ENCODE measurements around the gene IL22RA1. TPM values are rescaled to one million over a fixed set of nuclear protein-coding genes. Genes with fewer than 3 reads are reported as not detected.

The IL22RA1 gene
- total and polyA plus RNA-seq, 5 donors from 2014 or later: not detected

DNA sequence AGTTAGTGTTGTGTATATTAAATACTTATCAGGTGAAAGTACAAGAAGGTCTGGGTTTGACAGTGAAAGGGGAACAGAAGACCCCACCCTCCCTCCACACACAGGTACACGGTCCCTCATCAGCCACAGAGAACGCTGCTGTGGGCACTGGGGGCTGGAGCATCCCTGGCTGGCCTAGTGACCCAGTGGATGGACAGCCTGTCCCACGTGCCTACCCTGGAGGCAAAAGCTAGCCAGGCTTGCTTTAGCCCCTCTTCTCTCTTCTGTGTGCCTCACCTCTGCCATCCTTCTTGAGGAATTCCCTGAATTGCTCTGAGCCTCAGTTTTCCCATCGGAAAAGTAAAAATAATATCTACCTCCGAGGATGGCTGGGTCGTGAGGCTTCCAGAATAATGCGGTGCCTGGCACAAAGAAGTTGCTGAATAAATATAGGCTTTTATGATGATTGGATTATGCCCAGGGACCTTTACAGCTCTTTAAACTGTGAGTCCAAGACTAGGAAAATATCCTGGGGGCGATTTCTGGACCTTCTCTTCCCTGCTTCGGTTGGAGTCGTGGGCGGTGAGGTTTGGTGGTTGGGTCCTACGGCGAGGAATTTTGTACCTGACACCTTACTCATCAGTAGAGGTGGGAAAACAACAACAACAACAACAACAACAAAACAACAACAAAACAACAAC is 43.2 kb upstream of the IL22RA1 start:
- Mint-ChIP-seq H3K27me3 (no peaks in the 10 kb centered on the region), H3K9me3 (peaks cover 0 to 2% (median 0%) of the 10 kb centered on the region in 7 donors), H3K4me1 (peaks cover 14 to 41% (median 24%) of the 10 kb centered on the region in 4 donors), H3K27ac (peak overlapping the region in 2 of 3 donors; percentile 77 to 83), H3K4me3 (peak overlapping the region; percentile 84 to 94 (median 87)), H3K36me3 (peaks cover 3% of the 10 kb centered on the region)
- no peaks in the 10 kb centered on the region for H3K36me3 ChIP-seq (ENCODE audit: control insufficient read depth, insufficient read depth, low read length)
- DNase-seq (no peak), ATAC-seq (ENCODE audit: low read depth in 2 of 2) (no peak)
- H3K27ac ChIP-seq (ENCODE audit: insufficient read depth, low read length, poor library complexity, severe bottlenecking): no peak overlapping the region
- H3K27me3 ChIP-seq (ENCODE audit: control insufficient read depth, insufficient read depth, low read length): no peaks in the 10 kb centered on the region
- peaks cover 24% of the 10 kb centered on the region for H3K4me1 ChIP-seq (ENCODE audit: control insufficient read depth, insufficient read depth, low read length, poor library complexity, severe bottlenecking)
- H3K9me3 ChIP-seq (ENCODE audit: control insufficient read depth in 2 of 2, low read length in 2 of 2): no peaks in the 10 kb centered on the region
- H3K4me3 ChIP-seq (ENCODE audit: low read depth, low read length): peak overlapping the region; percentile 62

- Histone ChIP-seq H3K4me3 (ENCODE audit: low read depth, low read length) (no peak overlapping the region), H3K27me3 (ENCODE audit: control insufficient read depth, insufficient read depth, low read length) (no peaks in the 10 kb centered on the region), H3K36me3 (ENCODE audit: control insufficient read depth, insufficient read depth, low read length) (no peaks in the 10 kb centered on the region), H3K9me3 (ENCODE audit: control insufficient read depth in 2 of 2, low read length in 2 of 2) (no peaks in the 10 kb centered on the region), H3K4me1 (ENCODE audit: control insufficient read depth, insufficient read depth, low read length, poor library complexity, severe bottlenecking) (peaks cover 21% of the 10 kb centered on the region), H3K27ac (ENCODE audit: insufficient read depth, low read length, poor library complexity, severe bottlenecking) (no peak overlapping the region)
- H3K4me1 Mint-ChIP-seq: peaks cover 12 to 34% (median 18%) of the 10 kb centered on the region in 4 donors
- H3K4me3 Mint-ChIP-seq: peak overlapping the region in 1 of 4 donors; percentile 85
- H3K27me3 Mint-ChIP-seq: no peaks in the 10 kb centered on the region
- H3K27ac Mint-ChIP-seq: no peak overlapping the region
- ATAC-seq (ENCODE audit: low read depth in 2 of 2) (no peak), DNase-seq (no peak)
- peaks cover 0 to 2% (median 0%) of the 10 kb centered on the region in 7 donors for H3K9me3 Mint-ChIP-seq
- peaks cover 3% of the 10 kb centered on the region for H3K36me3 Mint-ChIP-seq
These were observed 42.1 kb upstream of the IL22RA1 start for GRCh38 chr1:24185076-24185475.

- Histone ChIP-seq H3K36me3 (ENCODE audit: control insufficient read depth, insufficient read depth, low read length) (no peaks in the 10 kb centered on the region), H3K4me3 (ENCODE audit: low read depth, low read length) (no peak overlapping the region), H3K9me3 (ENCODE audit: control insufficient read depth in 2 of 2, low read length in 2 of 2) (no peaks in the 10 kb centered on the region), H3K27ac (ENCODE audit: insufficient read depth, low read length, poor library complexity, severe bottlenecking) (no peak overlapping the region), H3K4me1 (ENCODE audit: control insufficient read depth, insufficient read depth, low read length, poor library complexity, severe bottlenecking) (peaks cover 8% of the 10 kb centered on the region), H3K27me3 (ENCODE audit: control insufficient read depth, insufficient read depth, low read length) (no peaks in the 10 kb centered on the region)
- DNase-seq (no peak), ATAC-seq (ENCODE audit: low read depth in 2 of 2) (no peak)
- Mint-ChIP-seq H3K27ac (no peak overlapping the region), H3K36me3 (peaks cover 5% of the 10 kb centered on the region), H3K9me3 (peaks cover 0 to 2% (median 0%) of the 10 kb centered on the region in 7 donors), H3K27me3 (no peaks in the 10 kb centered on the region), H3K4me3 (no peak overlapping the region), H3K4me1 (peaks cover 5 to 13% (median 7%) of the 10 kb centered on the region in 4 donors)
These were observed 39.1 kb upstream of the IL22RA1 start for GRCh38 chr1:24182061-24182460.

- Histone ChIP-seq H3K36me3 (ENCODE audit: control insufficient read depth, insufficient read depth, low read length) (no peaks in the 10 kb centered on the region), H3K9me3 (ENCODE audit: control insufficient read depth in 2 of 2, low read length in 2 of 2) (no peaks in the 10 kb centered on the region), H3K27ac (ENCODE audit: insufficient read depth, low read length, poor library complexity, severe bottlenecking) (no peak overlapping the region), H3K4me1 (ENCODE audit: control insufficient read depth, insufficient read depth, low read length, poor library complexity, severe bottlenecking) (peaks cover 4% of the 10 kb centered on the region), H3K4me3 (ENCODE audit: low read depth, low read length) (no peak overlapping the region), H3K27me3 (ENCODE audit: control insufficient read depth, insufficient read depth, low read length) (no peaks in the 10 kb centered on the region)
- Mint-ChIP-seq H3K27me3 (no peaks in the 10 kb centered on the region), H3K4me3 (no peak overlapping the region), H3K4me1 (peaks cover 5 to 13% (median 7%) of the 10 kb centered on the region in 4 donors), H3K9me3 (peaks cover 0 to 2% (median 0%) of the 10 kb centered on the region in 7 donors), H3K27ac (peak overlapping the region in 1 of 3 donors; percentile 21), H3K36me3 (peaks cover 6% of the 10 kb centered on the region)
- ATAC-seq (ENCODE audit: low read depth in 2 of 2) (no peak), DNase-seq (no peak)
These were observed 38.7 kb upstream of the IL22RA1 start for GRCh38 chr1:24181619-24182018.

DNA sequence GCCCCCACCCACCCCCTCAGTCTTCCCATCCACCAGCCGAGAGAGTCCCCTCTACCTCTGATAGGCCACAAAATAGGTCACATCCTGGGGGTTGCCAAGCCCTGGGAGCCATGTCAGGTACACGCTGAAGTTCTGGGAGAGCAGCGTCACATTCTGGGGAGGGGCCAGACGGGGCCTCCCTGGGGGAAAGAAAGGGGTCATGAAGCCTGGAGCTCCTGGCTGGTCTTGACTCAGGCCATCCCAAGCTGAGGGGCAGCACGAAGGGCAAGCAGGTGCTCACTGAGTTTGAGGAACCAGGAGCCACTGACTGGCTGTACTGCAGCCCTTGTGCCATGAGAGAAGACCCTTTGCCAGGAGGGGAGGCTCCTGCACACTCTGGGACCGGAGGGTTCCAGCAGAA is 37.7 kb upstream of the IL22RA1 start:
- Mint-ChIP-seq H3K9me3 (peaks cover 0 to 2% (median 0%) of the 10 kb centered on the region in 7 donors), H3K36me3 (peaks cover 6% of the 10 kb centered on the region), H3K27me3 (no peaks in the 10 kb centered on the region), H3K4me3 (no peak overlapping the region), H3K4me1 (peaks cover 0 to 5% (median 4%) of the 10 kb centered on the region in 4 donors), H3K27ac (no peak overlapping the region)
- no peaks in the 10 kb centered on the region for H3K9me3 ChIP-seq (ENCODE audit: control insufficient read depth in 2 of 2, low read length in 2 of 2)
- no peaks in the 10 kb centered on the region for H3K36me3 ChIP-seq (ENCODE audit: control insufficient read depth, insufficient read depth, low read length)
- no peaks in the 10 kb centered on the region for H3K4me1 ChIP-seq (ENCODE audit: control insufficient read depth, insufficient read depth, low read length, poor library complexity, severe bottlenecking)
- H3K4me3 ChIP-seq (ENCODE audit: low read depth, low read length): no peak overlapping the region
- H3K27ac ChIP-seq (ENCODE audit: insufficient read depth, low read length, poor library complexity, severe bottlenecking): no peak overlapping the region
- no peak for ATAC-seq (ENCODE audit: low read depth in 2 of 2)
- no peak for DNase-seq
- H3K27me3 ChIP-seq (ENCODE audit: control insufficient read depth, insufficient read depth, low read length): no peaks in the 10 kb centered on the region

DNA sequence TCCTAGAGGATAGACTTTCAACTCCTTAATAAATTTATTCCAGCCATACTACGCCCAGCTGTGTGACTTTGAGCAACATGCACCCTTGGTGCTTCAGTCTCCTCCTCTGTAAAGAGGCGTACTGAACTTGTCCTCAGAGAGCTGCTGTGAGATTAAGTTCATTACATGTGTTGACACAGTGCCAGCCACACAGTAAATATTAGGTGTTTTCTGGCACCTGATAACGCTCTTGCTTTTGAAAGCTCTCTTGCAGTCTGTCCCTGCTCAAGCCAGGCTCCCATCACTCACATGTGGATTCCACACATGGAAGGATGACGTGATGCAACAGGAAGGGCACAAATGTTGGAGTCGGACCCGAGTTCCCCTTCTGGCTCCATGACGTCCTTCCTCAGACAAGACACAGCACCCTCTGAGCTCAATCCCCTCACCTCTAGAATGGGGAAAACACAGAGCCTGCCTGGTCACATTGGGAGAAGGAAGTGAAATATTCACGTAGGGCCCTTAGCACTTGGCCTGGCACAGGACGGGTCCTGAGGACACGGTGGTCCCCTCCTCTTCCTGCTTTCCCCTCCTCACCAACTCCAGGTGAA is 36.4 kb upstream of the IL22RA1 start:
- no peak overlapping the region for H3K4me3 Mint-ChIP-seq
- no peaks in the 10 kb centered on the region for H3K36me3 ChIP-seq (ENCODE audit: control insufficient read depth, insufficient read depth, low read length)
- no peak overlapping the region for H3K4me3 ChIP-seq (ENCODE audit: low read depth, low read length)
- H3K27me3 Mint-ChIP-seq: no peaks in the 10 kb centered on the region
- H3K4me1 ChIP-seq (ENCODE audit: control insufficient read depth, insufficient read depth, low read length, poor library complexity, severe bottlenecking): no peaks in the 10 kb centered on the region
- H3K27me3 ChIP-seq (ENCODE audit: control insufficient read depth, insufficient read depth, low read length): no peaks in the 10 kb centered on the region
- H3K4me1 Mint-ChIP-seq: peaks cover 0 to 4% (median 3%) of the 10 kb centered on the region in 4 donors
- no peak overlapping the region for H3K27ac ChIP-seq (ENCODE audit: insufficient read depth, low read length, poor library complexity, severe bottlenecking)
- no peak for ATAC-seq (ENCODE audit: low read depth in 2 of 2)
- H3K36me3 Mint-ChIP-seq: peaks cover 10% of the 10 kb centered on the region
- H3K9me3 Mint-ChIP-seq: peaks cover 0 to 2% (median 0%) of the 10 kb centered on the region in 7 donors
- no peak overlapping the region for H3K27ac Mint-ChIP-seq
- no peaks in the 10 kb centered on the region for H3K9me3 ChIP-seq (ENCODE audit: control insufficient read depth in 2 of 2, low read length in 2 of 2)
- no peak for DNase-seq

DNA sequence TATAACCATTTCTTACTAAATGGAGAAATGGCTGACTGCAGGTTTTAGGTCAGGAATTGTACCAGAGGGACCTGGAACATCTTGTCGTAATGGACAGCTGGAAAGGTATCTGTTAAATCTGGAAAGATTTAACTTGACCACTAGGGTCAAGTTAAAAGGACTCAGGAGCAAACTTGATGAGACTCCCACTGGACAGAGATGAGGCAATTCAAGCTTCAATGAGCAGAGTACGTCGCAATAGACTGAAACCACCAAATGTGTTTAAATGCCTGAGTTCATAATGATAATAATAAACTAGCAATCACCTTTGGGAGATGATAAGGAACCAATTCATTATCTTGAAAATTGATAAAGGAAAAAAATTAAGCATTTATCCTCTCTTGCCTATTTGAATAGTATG is 35.5 kb upstream of the IL22RA1 start:
- ATAC-seq (ENCODE audit: low read depth in 2 of 2): no peak
- no peak overlapping the region for H3K27ac Mint-ChIP-seq

More for the DNA sequence above, 35.5 kb upstream of the IL22RA1 start:
- Histone ChIP-seq H3K4me1 (ENCODE audit: control insufficient read depth, insufficient read depth, low read length, poor library complexity, severe bottlenecking) (no peaks in the 10 kb centered on the region), H3K27ac (ENCODE audit: insufficient read depth, low read length, poor library complexity, severe bottlenecking) (no peak overlapping the region), H3K36me3 (ENCODE audit: control insufficient read depth, insufficient read depth, low read length) (no peaks in the 10 kb centered on the region), H3K9me3 (ENCODE audit: control insufficient read depth in 2 of 2, low read length in 2 of 2) (no peaks in the 10 kb centered on the region), H3K27me3 (ENCODE audit: control insufficient read depth, insufficient read depth, low read length) (no peaks in the 10 kb centered on the region), H3K4me3 (ENCODE audit: low read depth, low read length) (no peak overlapping the region)
- Mint-ChIP-seq H3K9me3 (peaks cover 0 to 2% (median 0%) of the 10 kb centered on the region in 7 donors), H3K27me3 (no peaks in the 10 kb centered on the region), H3K4me3 (no peak overlapping the region), H3K4me1 (peaks cover 0 to 4% (median 1%) of the 10 kb centered on the region in 4 donors), H3K36me3 (peaks cover 10% of the 10 kb centered on the region)
- no peak for DNase-seq

Measured in CD4-positive, CD25-positive, alpha-beta regulatory T cell (primary cell).